Measurements from ENCODE around the gene PRPH. TPM values are rescaled to one million over a fixed set of nuclear protein-coding genes. Genes with fewer than 3 reads are reported as not detected.
"Not testable (repeated sequence)": the region's sequence is repeated elsewhere in the genome, so short reads cannot be mapped to it uniquely, and the experiment has no call there.

Gene PRPH
- total and polyA plus RNA-seq, 11 donors, result 0.11 to 0.70 (median 0.40) TPM; not detected in 5

DNA sequence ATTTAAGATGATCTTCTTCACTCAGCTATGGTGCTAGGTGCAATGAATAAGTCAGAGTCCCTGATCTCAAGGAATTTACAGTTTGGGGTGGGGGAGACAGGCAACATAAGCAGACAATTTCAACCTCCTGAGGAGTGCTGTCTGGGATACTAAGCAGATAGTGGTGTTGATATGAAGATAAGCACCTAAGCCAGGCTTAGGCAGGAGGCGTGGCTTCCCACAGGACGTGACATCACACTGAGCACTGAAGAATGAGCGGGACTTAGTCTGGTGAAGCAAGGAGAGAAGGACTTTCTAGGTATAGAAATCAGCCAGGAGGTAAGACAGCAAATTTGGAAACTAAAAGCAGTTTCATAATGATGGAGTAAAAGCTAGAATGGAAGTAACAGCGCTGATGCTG, 6.8 kb downstream of the PRPH start:
- ATAC-seq, result no peak
- peaks cover 21 to 81% (median 33%) of the 10 kb centered on the region in 9 donors for H3K27me3 ChIP-seq
- TF ChIP-seq POLR2A (IDR thresholded peaks at IDR 0.05) (no peak), CTCF (IDR thresholded peaks at IDR 0.05) (no peak)

DNA sequence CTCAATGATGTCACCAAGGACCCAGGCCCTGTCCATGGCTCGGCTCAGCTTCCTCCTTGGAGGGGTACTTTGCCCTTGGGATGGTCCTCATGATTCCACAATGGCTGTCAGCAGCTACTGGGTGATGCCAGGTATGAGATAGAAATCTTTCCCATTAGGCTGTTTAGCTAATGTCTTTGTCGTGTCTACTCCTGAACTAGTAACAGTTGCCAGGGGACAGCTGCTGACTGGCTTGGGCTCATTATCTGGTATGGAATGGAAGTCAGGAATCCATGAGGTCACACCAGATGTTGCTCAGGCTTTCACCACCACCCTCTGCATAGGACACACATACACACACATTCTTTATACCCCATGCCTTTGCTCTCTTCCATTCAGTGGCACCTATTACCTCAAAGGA, 9.2 kb downstream of the PRPH start:
- TF ChIP-seq CTCF (IDR thresholded peaks at IDR 0.05) (no peak), POLR2A (IDR thresholded peaks at IDR 0.05) (no peak)
- ATAC-seq (no peak), DNase-seq (no peak)
- 57 to 77% (median 63%) methylated on average over 2 of the region's 2 CpGs for WGBS, 4 donors
- no peaks in the 10 kb centered on the region for H3K36me3 ChIP-seq
- peaks cover 0 to 77% (median 20%) of the 10 kb centered on the region in 9 donors for H3K27me3 ChIP-seq
- H3K4me3 ChIP-seq, result no peak overlapping the region
- intact Hi-C loops (cut with DNase I), result no loop called here
- H3K4me1 ChIP-seq, result no peaks in the 10 kb centered on the region
- no peaks in the 10 kb centered on the region for H3K9me3 ChIP-seq
- H3K27ac ChIP-seq, result no peak overlapping the region

More for the DNA sequence above, 6.8 kb downstream of the PRPH start:
- intact Hi-C loops (cut with DNase I), result no loop called here
- no peak for DNase-seq
- WGBS, 4 donors, result 65 to 73% (median 68%) methylated on average over 4 of the region's 4 CpGs
- no peak overlapping the region for H3K4me3 ChIP-seq
- no peak overlapping the region for H3K27ac ChIP-seq
- H3K4me1 ChIP-seq, result peaks cover 0 to 11% (median 6%) of the 10 kb centered on the region in 12 donors
- no peaks in the 10 kb centered on the region for H3K36me3 ChIP-seq
- no peaks in the 10 kb centered on the region for H3K9me3 ChIP-seq

- no peak overlapping the region for H3K27ac ChIP-seq
- whole genome bisulfite sequencing, 4 donors, result 71 to 84% (median 77%) methylated on average over 6 of the region's 6 CpGs
- H3K36me3 ChIP-seq, result no peaks in the 10 kb centered on the region
- ATAC-seq (no peak), DNase-seq (no peak)
- H3K4me3 ChIP-seq, result no peak overlapping the region
- no peaks in the 10 kb centered on the region for H3K4me1 ChIP-seq
- TF ChIP-seq CTCF (IDR thresholded peaks at IDR 0.05), result no peak
- TF ChIP-seq POLR2A (IDR thresholded peaks at IDR 0.05), result no peak
- no peaks in the 10 kb centered on the region for H3K9me3 ChIP-seq
- intact Hi-C loops (cut with DNase I), result no loop called here
- H3K27me3 ChIP-seq, result peaks cover 0 to 64% (median 10%) of the 10 kb centered on the region in 9 donors
These were observed 11.0 kb downstream of the PRPH start for GRCh38 chr12:49305762-49306510.

GRCh38 chr12:49309386-49309785, 14.4 kb downstream of the PRPH start:
- no peak overlapping the region for H3K27ac ChIP-seq
- H3K27me3 ChIP-seq, result peaks cover 0 to 39% (median 4%) of the 10 kb centered on the region in 9 donors
- ATAC-seq (no peak), DNase-seq (no peak)
- intact Hi-C loops (cut with DNase I), result no loop called here
- no peaks in the 10 kb centered on the region for H3K9me3 ChIP-seq
- WGBS, 4 donors, result 85 to 91% (median 89%) methylated on average over 7 of the region's 7 CpGs
- no peaks in the 10 kb centered on the region for H3K36me3 ChIP-seq
- TF ChIP-seq POLR2A (IDR thresholded peaks at IDR 0.05) (no peak), CTCF (IDR thresholded peaks at IDR 0.05) (no peak)
- H3K4me1 ChIP-seq, result no peaks in the 10 kb centered on the region
- no peak overlapping the region for H3K4me3 ChIP-seq

GRCh38 chr12:49310451-49311000, 15.6 kb downstream of the PRPH start:
- H3K4me1 ChIP-seq; H3K9me3 ChIP-seq; DNase-seq; H3K36me3 ChIP-seq; H3K27ac ChIP-seq; intact Hi-C loops (cut with DNase I); H3K4me3 ChIP-seq; ATAC-seq: not testable (repeated sequence)
- H3K27me3 ChIP-seq, result peaks cover 0 to 37% (median 4%) of the 10 kb centered on the region in 9 donors
- 56 to 87% (median 71%) methylated on average over 2 to 3 of the region's 3 CpGs for WGBS, 4 donors

Data from heart left ventricle (tissue), 16 donors.